ENCODE measurements around the gene VPS13D. TPM values are rescaled to one million over a fixed set of nuclear protein-coding genes. Genes with fewer than 3 reads are reported as not detected.
A peak's percentile ranks its signal among the peaks of the same experiment; 100 is the strongest.

VPS13D gene
- total and polyA plus RNA-seq, 11 donors = 32.1 to 301 (median 90.7) TPM

- Histone ChIP-seq H3K36me3 (peaks cover 0 to 10% (median 0%) of the 10 kb centered on the region in 9 donors), H3K27ac (peak overlapping the region; percentile 65 to 88 (median 80)), H3K9me3 (no peaks in the 10 kb centered on the region), H3K4me1 (peaks cover 16 to 94% (median 79%) of the 10 kb centered on the region in 12 donors), H3K27me3 (no peaks in the 10 kb centered on the region), H3K4me3 (no peak overlapping the region)
- WGBS, 4 donors = 6 to 7% (median 7%) methylated on average over 19 of the region's 19 CpGs
- ATAC-seq (peak; percentile 63 to 82 (median 76)), DNase-seq (peak; percentile 73 to 90 (median 78))
- intact Hi-C loops (cut with DNase I) = loop anchor here in 9 of 10 donors (5.0 to 10.0 kb wide), 7 partner anchors 41 to 143 kb away; partner anchors contain the start of gene DHRS3 (in 5 of the 9)
- TF ChIP-seq CTCF (IDR thresholded peaks at IDR 0.05) (no peak), POLR2A (IDR thresholded peaks at IDR 0.05) (no peak)
Measured at GRCh38 chr1:12477936-12478611, 248.2 kb downstream of the VPS13D start.

GRCh38 chr1:12478612-12478985 is 248.8 kb downstream of the VPS13D start:
- WGBS, 4 donors = 25 to 37% (median 32%) methylated on average over 11 of the region's 11 CpGs

GRCh38 chr1:12479311-12479710 is 249.5 kb downstream of the VPS13D start:
- no peak overlapping the region for H3K4me3 ChIP-seq
- H3K36me3 ChIP-seq = peaks cover 0 to 18% (median 2%) of the 10 kb centered on the region in 9 donors
- ATAC-seq (no peak), DNase-seq (no peak)
- H3K27ac ChIP-seq = peak overlapping the region in 10 of 12 donors; percentile 65 to 88 (median 78)
- H3K9me3 ChIP-seq = no peaks in the 10 kb centered on the region
- TF ChIP-seq POLR2A (IDR thresholded peaks at IDR 0.05) = no peak
- no peak for TF ChIP-seq CTCF (IDR thresholded peaks at IDR 0.05)
- H3K27me3 ChIP-seq = no peaks in the 10 kb centered on the region
- H3K4me1 ChIP-seq = peaks cover 16 to 83% (median 67%) of the 10 kb centered on the region in 12 donors
- 74 to 79% (median 75%) methylated on average over 6 of the region's 6 CpGs for WGBS, 4 donors
- intact Hi-C loops (cut with DNase I) = loop anchor here in 9 of 10 donors (5.0 to 10.0 kb wide), 7 partner anchors 42 to 145 kb away; partner anchors contain the start of gene DHRS3 (in 5 of the 9)

More at GRCh38 chr1:12478612-12478985, 248.8 kb downstream of the VPS13D start:
- TF ChIP-seq CTCF (IDR thresholded peaks at IDR 0.05) (no peak), POLR2A (IDR thresholded peaks at IDR 0.05) (no peak)
- Histone ChIP-seq H3K4me1 (peaks cover 16 to 90% (median 74%) of the 10 kb centered on the region in 12 donors), H3K27ac (peak overlapping the region; percentile 65 to 88 (median 80)), H3K4me3 (no peak overlapping the region), H3K27me3 (no peaks in the 10 kb centered on the region), H3K36me3 (peaks cover 0 to 15% (median 2%) of the 10 kb centered on the region in 9 donors), H3K9me3 (no peaks in the 10 kb centered on the region)
- DNase-seq (no peak), ATAC-seq (peak in 1 of 4 donors; percentile 1)
- intact Hi-C loops (cut with DNase I) = loop anchor here in 9 of 10 donors (5.0 to 10.0 kb wide), 7 partner anchors 41 to 144 kb away; partner anchors contain the start of gene DHRS3 (in 5 of the 9)

DNA sequence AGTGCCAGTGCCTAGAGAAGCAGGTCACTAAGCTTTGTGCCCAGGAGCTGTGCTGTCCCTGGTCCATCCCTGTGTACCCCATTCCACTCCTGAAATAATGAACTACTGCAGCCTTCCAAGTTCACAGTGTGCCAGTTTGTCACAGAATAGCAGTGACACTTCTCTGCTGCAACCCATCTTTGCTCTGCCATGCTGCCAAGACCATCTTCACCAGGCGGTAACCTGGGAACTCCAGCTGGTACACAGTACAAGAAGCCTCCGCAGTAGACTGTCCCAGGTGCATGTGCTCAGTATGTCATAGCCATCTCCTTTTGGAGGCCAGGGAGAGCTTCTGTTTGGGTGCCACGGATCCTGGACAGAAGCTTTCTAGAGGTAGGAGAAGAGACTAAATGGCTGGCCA is 250.2 kb downstream of the VPS13D start:
- Histone ChIP-seq H3K4me1 (peaks cover 12 to 81% (median 62%) of the 10 kb centered on the region in 12 donors), H3K27me3 (no peaks in the 10 kb centered on the region), H3K36me3 (peaks cover 0 to 20% (median 2%) of the 10 kb centered on the region in 9 donors), H3K27ac (peak overlapping the region in 11 of 12 donors; percentile 7 to 86 (median 60)), H3K4me3 (no peak overlapping the region), H3K9me3 (no peaks in the 10 kb centered on the region)
- WGBS, 4 donors = 76 to 97% (median 88%) methylated on average over 3 of the region's 3 CpGs
- TF ChIP-seq POLR2A (IDR thresholded peaks at IDR 0.05) = no peak
- no peak for TF ChIP-seq CTCF (IDR thresholded peaks at IDR 0.05)
- ATAC-seq (peak in 1 of 4 donors; percentile 13), DNase-seq (no peak)
- intact Hi-C loops (cut with DNase I) = no loop called here
